ENCODE results near the gene PPM1H. TPM values are rescaled to one million over a fixed set of nuclear protein-coding genes. Genes with fewer than 3 reads are reported as not detected.

Gene PPM1H
- total RNA-seq, 5 donors from 2014 or later (not counting 1 experiment from before 2014, with no cell fraction given) = 0.18 to 0.82 (median 0.42) TPM

GRCh38 chr12:62876938-62877548, 57.9 kb downstream of the PPM1H start:
- Histone ChIP-seq H3K36me3 (ENCODE audit: control insufficient read depth in 2 of 2, extremely low read depth in 1 of 2, insufficient read depth in 1 of 2, low read length in 1 of 2) (no peaks in the 10 kb centered on the region), H3K9me3 (no peaks in the 10 kb centered on the region), H3K4me1 (ENCODE audit: control insufficient read depth in 1 of 2, extremely low read depth in 1 of 2, insufficient read depth in 2 of 2, low read length in 2 of 2) (no peaks in the 10 kb centered on the region), H3K4me3 (ENCODE audit: control insufficient read depth in 1 of 2, extremely low read depth in 1 of 2, low read length in 1 of 2) (no peak overlapping the region), H3K27me3 (replicated peaks in 1 of 2; ENCODE audit: control insufficient read depth in 2 of 2, extremely low read depth in 1 of 2, insufficient read depth in 2 of 2, low read length in 1 of 2) (peaks cover 0 to 4% of the 10 kb centered on the region in 2 experiments), H3K27ac (ENCODE audit: low read length) (no peak overlapping the region)
- POLR2A ChIA-PET = no interaction called here
- WGBS (ENCODE audit: insufficient coverage) = 93% methylated on average over 10 of the region's 13 CpGs
- DNase-seq (no peak), ATAC-seq (replicated peaks in 1 of 4) (no peak)
- Mint-ChIP-seq H3K27me3 (peaks cover 10 to 24% of the 10 kb centered on the region in 2 donors), H3K9me3 (no peaks in the 10 kb centered on the region), H3K27ac (no peak overlapping the region), H3K36me3 (no peaks in the 10 kb centered on the region), H3K4me1 (no peaks in the 10 kb centered on the region), H3K4me3 (no peak overlapping the region)
- CTCF ChIA-PET = no interaction called here

DNA sequence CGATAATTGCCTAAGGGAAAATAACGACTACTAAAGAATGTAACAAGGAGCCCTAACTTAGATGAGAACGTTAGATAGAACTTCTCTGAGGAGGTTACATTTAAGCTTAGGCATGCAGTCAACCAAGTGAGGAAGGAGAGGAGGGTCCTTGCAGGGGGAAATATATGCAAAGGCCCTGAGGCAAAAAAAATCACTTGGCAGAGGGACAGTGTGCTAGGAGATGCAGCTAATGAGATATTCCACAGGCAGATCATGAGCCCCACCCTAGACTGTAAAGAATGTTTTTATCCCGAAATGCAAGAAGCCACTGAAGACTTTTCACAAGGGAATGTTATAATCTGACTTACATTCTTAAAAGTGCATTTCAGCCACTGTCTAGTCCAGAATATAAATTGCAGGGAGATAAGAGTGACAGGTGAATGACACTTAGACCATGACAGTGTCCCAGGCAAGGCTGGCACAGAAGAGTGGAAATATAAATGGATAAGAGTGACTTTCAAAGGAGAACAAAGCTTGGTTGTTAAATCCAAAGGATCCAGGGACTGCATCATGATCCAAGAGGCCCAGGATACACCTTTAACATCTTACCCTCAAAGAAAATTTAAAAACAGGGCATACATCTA, 61.0 kb downstream of the PPM1H start:
- H3K27ac Mint-ChIP-seq = no peak overlapping the region
- H3K4me3 ChIP-seq (ENCODE audit: control insufficient read depth in 1 of 2, extremely low read depth in 1 of 2, low read length in 1 of 2) = no peak overlapping the region
- no peak overlapping the region for H3K4me3 Mint-ChIP-seq
- DNase-seq (no peak), ATAC-seq (replicated peaks in 1 of 4) (no peak)
- CTCF ChIA-PET = no interaction called here
- peaks cover 19 to 40% of the 10 kb centered on the region in 2 donors for H3K27me3 Mint-ChIP-seq
- no peaks in the 10 kb centered on the region for H3K9me3 ChIP-seq
- peaks cover 0 to 4% (median 3%) of the 10 kb centered on the region in 3 donors for H3K9me3 Mint-ChIP-seq
- no peaks in the 10 kb centered on the region for H3K36me3 Mint-ChIP-seq
- POLR2A ChIA-PET = no interaction called here
- H3K27me3 ChIP-seq (replicated peaks in 1 of 2; ENCODE audit: control insufficient read depth in 2 of 2, extremely low read depth in 1 of 2, insufficient read depth in 2 of 2, low read length in 1 of 2) = peaks cover 0 to 4% of the 10 kb centered on the region in 2 experiments
- H3K36me3 ChIP-seq (ENCODE audit: control insufficient read depth in 2 of 2, extremely low read depth in 1 of 2, insufficient read depth in 1 of 2, low read length in 1 of 2) = no peaks in the 10 kb centered on the region
- no peaks in the 10 kb centered on the region for H3K4me1 ChIP-seq (ENCODE audit: control insufficient read depth in 1 of 2, extremely low read depth in 1 of 2, insufficient read depth in 2 of 2, low read length in 2 of 2)
- H3K27ac ChIP-seq (ENCODE audit: low read length) = no peak overlapping the region
- 77% methylated on average over 3 of the region's 4 CpGs for whole genome bisulfite sequencing (ENCODE audit: insufficient coverage)
- no peaks in the 10 kb centered on the region for H3K4me1 Mint-ChIP-seq

DNA sequence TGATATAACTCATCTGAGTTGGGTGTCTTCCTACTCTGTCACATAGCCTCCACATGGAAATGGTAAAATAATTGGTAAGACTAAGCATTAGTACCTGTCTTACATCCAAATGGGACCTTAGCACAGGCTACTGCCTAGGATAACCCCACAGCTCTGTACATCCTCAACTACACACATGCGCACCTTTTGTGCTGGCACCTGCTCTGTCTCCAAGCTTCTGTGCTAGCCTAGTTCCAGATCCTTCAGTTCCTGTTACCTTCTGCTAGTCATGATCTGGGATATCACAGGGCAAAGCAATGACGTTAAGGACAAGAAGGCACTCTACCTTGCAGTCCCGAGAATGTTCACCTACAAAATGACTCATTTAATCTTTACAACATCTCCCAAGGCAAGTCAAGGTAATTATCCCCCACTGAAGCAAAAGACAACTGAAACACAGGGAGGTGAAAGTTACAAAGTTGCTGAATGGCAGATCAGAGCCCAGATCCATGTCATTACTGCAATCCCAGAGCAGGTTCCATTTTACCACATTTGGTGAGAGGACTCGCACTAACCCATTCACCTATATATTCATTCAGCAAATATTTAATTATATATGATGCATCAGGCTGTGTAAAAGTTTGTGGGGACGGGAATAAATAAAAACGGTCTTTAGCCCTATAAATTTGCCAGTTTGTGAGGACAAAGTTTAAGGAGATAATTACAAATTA, 61.7 kb downstream of the PPM1H start:
- Mint-ChIP-seq H3K4me1 (no peaks in the 10 kb centered on the region), H3K9me3 (peaks cover 0 to 4% (median 3%) of the 10 kb centered on the region in 3 donors), H3K27me3 (peaks cover 19 to 40% of the 10 kb centered on the region in 2 donors), H3K36me3 (no peaks in the 10 kb centered on the region), H3K27ac (no peak overlapping the region), H3K4me3 (no peak overlapping the region)
- ChIA-PET POLR2A (no interaction called here), CTCF (no interaction called here)
- ATAC-seq (replicated peaks in 1 of 4) (no peak), DNase-seq (no peak)
- Histone ChIP-seq H3K27me3 (replicated peaks in 1 of 2; ENCODE audit: control insufficient read depth in 2 of 2, extremely low read depth in 1 of 2, insufficient read depth in 2 of 2, low read length in 1 of 2) (peaks cover 0 to 4% of the 10 kb centered on the region in 2 experiments), H3K4me1 (ENCODE audit: control insufficient read depth in 1 of 2, extremely low read depth in 1 of 2, insufficient read depth in 2 of 2, low read length in 2 of 2) (no peaks in the 10 kb centered on the region), H3K36me3 (ENCODE audit: control insufficient read depth in 2 of 2, extremely low read depth in 1 of 2, insufficient read depth in 1 of 2, low read length in 1 of 2) (no peaks in the 10 kb centered on the region), H3K27ac (ENCODE audit: low read length) (no peak overlapping the region), H3K4me3 (ENCODE audit: control insufficient read depth in 1 of 2, extremely low read depth in 1 of 2, low read length in 1 of 2) (no peak overlapping the region), H3K9me3 (no peaks in the 10 kb centered on the region)
- WGBS (ENCODE audit: insufficient coverage) = 77% methylated on average over 3 of the region's 6 CpGs

- peaks cover 0 to 4% (median 3%) of the 10 kb centered on the region in 3 donors for H3K9me3 Mint-ChIP-seq
- ChIA-PET CTCF (no interaction called here), POLR2A (no interaction called here)
- no peak for DNase-seq
- Histone ChIP-seq H3K9me3 (no peaks in the 10 kb centered on the region), H3K27ac (ENCODE audit: low read length) (no peak overlapping the region), H3K4me3 (ENCODE audit: control insufficient read depth in 1 of 2, extremely low read depth in 1 of 2, low read length in 1 of 2) (no peak overlapping the region), H3K4me1 (ENCODE audit: control insufficient read depth in 1 of 2, extremely low read depth in 1 of 2, insufficient read depth in 2 of 2, low read length in 2 of 2) (no peaks in the 10 kb centered on the region), H3K27me3 (replicated peaks in 1 of 2; ENCODE audit: control insufficient read depth in 2 of 2, extremely low read depth in 1 of 2, insufficient read depth in 2 of 2, low read length in 1 of 2) (peaks cover 0 to 4% of the 10 kb centered on the region in 2 experiments), H3K36me3 (ENCODE audit: control insufficient read depth in 2 of 2, extremely low read depth in 1 of 2, insufficient read depth in 1 of 2, low read length in 1 of 2) (no peaks in the 10 kb centered on the region)
- H3K27ac Mint-ChIP-seq = no peak overlapping the region
- peaks cover 18 to 29% of the 10 kb centered on the region in 2 donors for H3K27me3 Mint-ChIP-seq
- no peak overlapping the region for H3K4me3 Mint-ChIP-seq
- WGBS (ENCODE audit: insufficient coverage) = no CpG with 5 or more reads among the region's 1 CpG
- H3K4me1 Mint-ChIP-seq = no peaks in the 10 kb centered on the region
- ATAC-seq (replicated peaks in 1 of 4) = no peak
- no peaks in the 10 kb centered on the region for H3K36me3 Mint-ChIP-seq
Measured at GRCh38 chr12:62868820-62869219, 66.1 kb downstream of the PPM1H start.

DNA sequence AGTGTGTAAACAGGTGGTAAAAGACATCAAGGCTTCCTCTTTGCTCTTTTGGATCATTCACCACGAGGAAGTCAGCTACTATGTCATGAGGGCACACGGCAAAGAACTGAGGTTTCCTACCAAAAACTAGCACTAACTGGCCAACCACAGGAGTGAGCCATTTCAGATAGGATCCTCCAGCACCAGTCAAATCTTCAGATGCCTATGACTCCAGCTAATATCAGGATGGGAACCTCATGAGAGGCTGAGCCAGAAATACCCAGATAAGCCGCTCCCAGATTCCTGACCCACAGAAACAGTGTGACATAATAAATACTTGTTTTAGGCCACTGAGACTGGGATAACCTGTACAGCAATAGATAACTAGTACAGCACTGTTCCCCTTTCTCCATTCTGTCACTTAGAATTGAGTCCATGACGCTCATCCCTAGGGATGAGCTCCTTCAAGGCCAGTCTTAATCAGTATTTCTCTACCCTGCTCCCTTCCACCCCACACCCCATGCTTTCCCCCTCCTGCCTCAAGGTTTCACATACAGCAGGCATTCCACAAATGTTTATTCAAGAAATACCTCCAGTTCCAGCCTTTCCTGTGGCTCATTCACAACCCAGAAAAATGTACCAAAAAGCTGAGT, 68.4 kb downstream of the PPM1H start:
- DNase-seq (no peak), ATAC-seq (replicated peaks in 1 of 4) (no peak)
- Mint-ChIP-seq H3K36me3 (no peaks in the 10 kb centered on the region), H3K27me3 (peaks cover 16 to 18% of the 10 kb centered on the region in 2 donors), H3K4me3 (no peak overlapping the region), H3K4me1 (no peaks in the 10 kb centered on the region), H3K27ac (no peak overlapping the region), H3K9me3 (peaks cover 0 to 4% (median 3%) of the 10 kb centered on the region in 3 donors)
- H3K36me3 ChIP-seq (ENCODE audit: control insufficient read depth in 2 of 2, extremely low read depth in 1 of 2, insufficient read depth in 1 of 2, low read length in 1 of 2) = no peaks in the 10 kb centered on the region
- ChIA-PET CTCF (interaction anchor here in 1 of 2 donors (0.5 kb wide), 1 partner anchor 178 kb away, joined by 6 read pairs; no protein-coding TSS in a partner anchor), POLR2A (no interaction called here)
- H3K27ac ChIP-seq (ENCODE audit: low read length) = no peak overlapping the region
- peaks cover 0 to 4% of the 10 kb centered on the region in 2 experiments for H3K27me3 ChIP-seq (replicated peaks in 1 of 2; ENCODE audit: control insufficient read depth in 2 of 2, extremely low read depth in 1 of 2, insufficient read depth in 2 of 2, low read length in 1 of 2)
- H3K4me1 ChIP-seq (ENCODE audit: control insufficient read depth in 1 of 2, extremely low read depth in 1 of 2, insufficient read depth in 2 of 2, low read length in 2 of 2) = no peaks in the 10 kb centered on the region
- H3K9me3 ChIP-seq = no peaks in the 10 kb centered on the region
- no peak overlapping the region for H3K4me3 ChIP-seq (ENCODE audit: control insufficient read depth in 1 of 2, extremely low read depth in 1 of 2, low read length in 1 of 2)
- WGBS (ENCODE audit: insufficient coverage) = 56% methylated on average over 4 of the region's 4 CpGs

- peaks cover 13 to 16% of the 10 kb centered on the region in 2 donors for H3K27me3 Mint-ChIP-seq
- 61% methylated on average over 2 of the region's 4 CpGs for WGBS (ENCODE audit: insufficient coverage)
Measured at GRCh38 chr12:62865937-62866336, 69.0 kb downstream of the PPM1H start.

More at GRCh38 chr12:62865937-62866336, 69.0 kb downstream of the PPM1H start:
- H3K27me3 ChIP-seq (replicated peaks in 1 of 2; ENCODE audit: control insufficient read depth in 2 of 2, extremely low read depth in 1 of 2, insufficient read depth in 2 of 2, low read length in 1 of 2) = peaks cover 0 to 4% of the 10 kb centered on the region in 2 experiments
- Mint-ChIP-seq H3K4me1 (no peaks in the 10 kb centered on the region), H3K27ac (no peak overlapping the region), H3K4me3 (no peak overlapping the region), H3K9me3 (peaks cover 0 to 2% (median 0%) of the 10 kb centered on the region in 3 donors), H3K36me3 (no peaks in the 10 kb centered on the region)
- DNase-seq (no peak), ATAC-seq (replicated peaks in 1 of 4) (no peak)
- no peak overlapping the region for H3K27ac ChIP-seq (ENCODE audit: low read length)
- no peaks in the 10 kb centered on the region for H3K36me3 ChIP-seq (ENCODE audit: control insufficient read depth in 2 of 2, extremely low read depth in 1 of 2, insufficient read depth in 1 of 2, low read length in 1 of 2)
- no peak overlapping the region for H3K4me3 ChIP-seq (ENCODE audit: control insufficient read depth in 1 of 2, extremely low read depth in 1 of 2, low read length in 1 of 2)
- ChIA-PET CTCF (no interaction called here), POLR2A (no interaction called here)
- no peaks in the 10 kb centered on the region for H3K4me1 ChIP-seq (ENCODE audit: control insufficient read depth in 1 of 2, extremely low read depth in 1 of 2, insufficient read depth in 2 of 2, low read length in 2 of 2)
- H3K9me3 ChIP-seq = no peaks in the 10 kb centered on the region
